ENCODE data around the gene PXN.

PXN gene

GRCh38 chr12:120200364-120200800 lies 65.1 kb downstream of the PXN start:
- peak overlapping the region; percentile 69 for H3K4me2 ChIP-seq (ENCODE audit: low read length, poor library complexity, severe bottlenecking)
- H3K36me3 ChIP-seq (ENCODE audit: control insufficient read depth in 1 of 2, insufficient read depth in 2 of 2, low read depth in 1 of 2, low read length in 2 of 2): peaks cover 32 to 42% of the 10 kb centered on the region in 2 experiments
- no peak overlapping the region for H2BK5ac ChIP-seq (ENCODE audit: low read depth, low read length, poor library complexity, severe bottlenecking)
- H3K4ac ChIP-seq (ENCODE audit: low read depth in 1 of 2, low read length in 2 of 2): peak overlapping the region in 1 of 2 experiments; percentile 32
- H2AFZ ChIP-seq (ENCODE audit: low read depth, low read length): no peak overlapping the region
- peaks cover 23% of the 10 kb centered on the region for H3K4me1 ChIP-seq (ENCODE audit: control insufficient read depth, insufficient read depth, low read depth, low read length)
- peak overlapping the region; percentile 16 to 85 for H3K18ac ChIP-seq (ENCODE audit: low read depth in 1 of 2, low read length in 2 of 2)
- H4K8ac ChIP-seq (ENCODE audit: low read length): no peak overlapping the region
- H2BK12ac ChIP-seq (ENCODE audit: low read length in 2 of 2): no peak overlapping the region
- H3K14ac ChIP-seq (ENCODE audit: low read length in 2 of 2): no peak overlapping the region
- H2AK5ac ChIP-seq (ENCODE audit: low read length, severe bottlenecking): no peak overlapping the region
- WGBS: under 1% methylated on average over 16 of the region's 16 CpGs
- H3K4me3 ChIP-seq (ENCODE audit: insufficient read depth in 1 of 2, low read depth in 1 of 2, low read length in 2 of 2): peak overlapping the region; percentile 91 to 99
- H3K27ac ChIP-seq (ENCODE audit: low read length, poor library complexity, severe bottlenecking): peak overlapping the region; percentile 48
- H2BK120ac ChIP-seq (ENCODE audit: low read depth, low read length): no peak overlapping the region
- no peaks in the 10 kb centered on the region for H3K27me3 ChIP-seq (ENCODE audit: control insufficient read depth in 1 of 2, insufficient read depth in 1 of 2, low read length in 2 of 2)
- no peak for DNase-seq
- H3K9me3 ChIP-seq (ENCODE audit: control insufficient read depth, low read length): no peaks in the 10 kb centered on the region
- peak overlapping the region; percentile 99 for H3K9ac ChIP-seq (ENCODE audit: low read length)
- H3K79me1 ChIP-seq (replicated peaks; ENCODE audit: low read length, poor library complexity, severe bottlenecking): peaks cover 2% of the 10 kb centered on the region
- no peak overlapping the region for H4K91ac ChIP-seq (ENCODE audit: low read length)
- H2BK15ac ChIP-seq (ENCODE audit: low read depth, poor library complexity, severe bottlenecking): no peak overlapping the region
- no peak overlapping the region for H3K23ac ChIP-seq (ENCODE audit: low read length in 2 of 2)

- Histone ChIP-seq H3K18ac (ENCODE audit: low read depth in 1 of 2, low read length in 2 of 2) (no peak overlapping the region), H3K9me3 (ENCODE audit: control insufficient read depth, low read length) (no peaks in the 10 kb centered on the region), H3K4ac (ENCODE audit: low read depth in 1 of 2, low read length in 2 of 2) (no peak overlapping the region), H3K4me1 (ENCODE audit: control insufficient read depth, insufficient read depth, low read depth, low read length) (peaks cover 25% of the 10 kb centered on the region), H3K14ac (ENCODE audit: low read length in 2 of 2) (no peak overlapping the region), H3K36me3 (ENCODE audit: control insufficient read depth in 1 of 2, insufficient read depth in 2 of 2, low read depth in 1 of 2, low read length in 2 of 2) (peaks cover 32 to 42% of the 10 kb centered on the region in 2 experiments), H3K27ac (ENCODE audit: low read length, poor library complexity, severe bottlenecking) (peak overlapping the region; percentile 55), H3K27me3 (ENCODE audit: control insufficient read depth in 1 of 2, insufficient read depth in 1 of 2, low read length in 2 of 2) (no peaks in the 10 kb centered on the region), H3K23ac (ENCODE audit: low read length in 2 of 2) (no peak overlapping the region), H2AFZ (ENCODE audit: low read depth, low read length) (no peak overlapping the region), H2BK15ac (ENCODE audit: low read depth, poor library complexity, severe bottlenecking) (no peak overlapping the region), H3K4me2 (ENCODE audit: low read length, poor library complexity, severe bottlenecking) (peak overlapping the region; percentile 80), H3K79me1 (replicated peaks; ENCODE audit: low read length, poor library complexity, severe bottlenecking) (peaks cover 2% of the 10 kb centered on the region), H3K4me3 (ENCODE audit: insufficient read depth in 1 of 2, low read depth in 1 of 2, low read length in 2 of 2) (peak overlapping the region; percentile 91 to 99), H2BK120ac (ENCODE audit: low read depth, low read length) (no peak overlapping the region), H4K8ac (ENCODE audit: low read length) (no peak overlapping the region), H3K9ac (ENCODE audit: low read length) (peak overlapping the region; percentile 99), H2AK5ac (ENCODE audit: low read length, severe bottlenecking) (no peak overlapping the region), H4K91ac (ENCODE audit: low read length) (no peak overlapping the region), H2BK5ac (ENCODE audit: low read depth, low read length, poor library complexity, severe bottlenecking) (no peak overlapping the region), H2BK12ac (ENCODE audit: low read length in 2 of 2) (no peak overlapping the region)
- DNase-seq: peak; percentile 88
- WGBS: 10% methylated on average over 9 of the region's 12 CpGs
Observed at GRCh38 chr12:120199595-120200306, 65.8 kb downstream of the PXN start.

- peak overlapping the region; percentile 51 for H3K27ac ChIP-seq (ENCODE audit: low read length, poor library complexity, severe bottlenecking)
- H2BK12ac ChIP-seq (ENCODE audit: low read length in 2 of 2): no peak overlapping the region
- H3K4me2 ChIP-seq (ENCODE audit: low read length, poor library complexity, severe bottlenecking): peak overlapping the region; percentile 80
- peak overlapping the region in 1 of 2 experiments; percentile 30 for H3K18ac ChIP-seq (ENCODE audit: low read depth in 1 of 2, low read length in 2 of 2)
- H2AFZ ChIP-seq (ENCODE audit: low read depth, low read length): no peak overlapping the region
- 80% methylated on average over 4 of the region's 7 CpGs for WGBS
- H3K9me3 ChIP-seq (ENCODE audit: control insufficient read depth, low read length): no peaks in the 10 kb centered on the region
- H3K4me3 ChIP-seq (ENCODE audit: insufficient read depth in 1 of 2, low read depth in 1 of 2, low read length in 2 of 2): peak overlapping the region in 1 of 2 experiments; percentile 99
- no peak for DNase-seq
- H3K79me1 ChIP-seq (replicated peaks; ENCODE audit: low read length, poor library complexity, severe bottlenecking): peaks cover 2% of the 10 kb centered on the region
- H3K23ac ChIP-seq (ENCODE audit: low read length in 2 of 2): peak overlapping the region in 1 of 2 experiments; percentile 59
- no peak overlapping the region for H2BK15ac ChIP-seq (ENCODE audit: low read depth, poor library complexity, severe bottlenecking)
- peaks cover 25% of the 10 kb centered on the region for H3K4me1 ChIP-seq (ENCODE audit: control insufficient read depth, insufficient read depth, low read depth, low read length)
- H4K8ac ChIP-seq (ENCODE audit: low read length): no peak overlapping the region
- no peak overlapping the region for H4K91ac ChIP-seq (ENCODE audit: low read length)
- no peak overlapping the region for H2BK5ac ChIP-seq (ENCODE audit: low read depth, low read length, poor library complexity, severe bottlenecking)
- peaks cover 32 to 42% of the 10 kb centered on the region in 2 experiments for H3K36me3 ChIP-seq (ENCODE audit: control insufficient read depth in 1 of 2, insufficient read depth in 2 of 2, low read depth in 1 of 2, low read length in 2 of 2)
- H3K27me3 ChIP-seq (ENCODE audit: control insufficient read depth in 1 of 2, insufficient read depth in 1 of 2, low read length in 2 of 2): no peaks in the 10 kb centered on the region
- H3K4ac ChIP-seq (ENCODE audit: low read depth in 1 of 2, low read length in 2 of 2): no peak overlapping the region
- no peak overlapping the region for H3K14ac ChIP-seq (ENCODE audit: low read length in 2 of 2)
- H2BK120ac ChIP-seq (ENCODE audit: low read depth, low read length): no peak overlapping the region
- H2AK5ac ChIP-seq (ENCODE audit: low read length, severe bottlenecking): peak overlapping the region; percentile 60
- peak overlapping the region; percentile 99 for H3K9ac ChIP-seq (ENCODE audit: low read length)
Observed at GRCh38 chr12:120199025-120199424, 66.5 kb downstream of the PXN start.

GRCh38 chr12:120197542-120197887 lies 68.0 kb downstream of the PXN start:
- Histone ChIP-seq H3K36me3 (ENCODE audit: control insufficient read depth in 1 of 2, insufficient read depth in 2 of 2, low read depth in 1 of 2, low read length in 2 of 2) (peaks cover 32 to 42% of the 10 kb centered on the region in 2 experiments), H4K91ac (ENCODE audit: low read length) (no peak overlapping the region), H3K27ac (ENCODE audit: low read length, poor library complexity, severe bottlenecking) (no peak overlapping the region), H2BK12ac (ENCODE audit: low read length in 2 of 2) (no peak overlapping the region), H3K27me3 (ENCODE audit: control insufficient read depth in 1 of 2, insufficient read depth in 1 of 2, low read length in 2 of 2) (no peaks in the 10 kb centered on the region), H2BK5ac (ENCODE audit: low read depth, low read length, poor library complexity, severe bottlenecking) (no peak overlapping the region), H2AFZ (ENCODE audit: low read depth, low read length) (no peak overlapping the region), H3K4ac (ENCODE audit: low read depth in 1 of 2, low read length in 2 of 2) (no peak overlapping the region), H2AK5ac (ENCODE audit: low read length, severe bottlenecking) (no peak overlapping the region), H3K79me1 (replicated peaks; ENCODE audit: low read length, poor library complexity, severe bottlenecking) (peaks cover 2% of the 10 kb centered on the region), H3K4me3 (ENCODE audit: insufficient read depth in 1 of 2, low read depth in 1 of 2, low read length in 2 of 2) (peak overlapping the region in 1 of 2 experiments; percentile 99), H3K14ac (ENCODE audit: low read length in 2 of 2) (no peak overlapping the region), H3K9ac (ENCODE audit: low read length) (peak overlapping the region; percentile 99), H3K4me1 (ENCODE audit: control insufficient read depth, insufficient read depth, low read depth, low read length) (peaks cover 29% of the 10 kb centered on the region), H3K9me3 (ENCODE audit: control insufficient read depth, low read length) (no peaks in the 10 kb centered on the region), H4K8ac (ENCODE audit: low read length) (no peak overlapping the region), H2BK15ac (ENCODE audit: low read depth, poor library complexity, severe bottlenecking) (no peak overlapping the region), H3K23ac (ENCODE audit: low read length in 2 of 2) (no peak overlapping the region), H3K4me2 (ENCODE audit: low read length, poor library complexity, severe bottlenecking) (no peak overlapping the region), H3K18ac (ENCODE audit: low read depth in 1 of 2, low read length in 2 of 2) (no peak overlapping the region), H2BK120ac (ENCODE audit: low read depth, low read length) (no peak overlapping the region)
- DNase-seq: no peak
- 88% methylated on average over 4 of the region's 4 CpGs for WGBS

Data from mesenchymal stem cell (in vitro differentiated cells and primary cell).